Astrocyte (in vitro differentiated cells and primary cell): ENCODE measurements around the gene SLITRK1.

Experiments
- EZH2 ChIP-seq: IDR thresholded peaks from 2 replicates; pipeline ENCODE4 v1.6.1; 2012; ENCODE audit warnings: mild to moderate bottlenecking, low read length, inconsistent platforms; ENCODE audit not compliant: insufficient read depth
- TF ChIP-seq, protein P1 (sequence below): IDR thresholded peaks from 2 replicates; pipeline ENCODE4 v1.5.1; 2011; ENCODE audit warnings: low read depth, mild to moderate bottlenecking, inconsistent platforms, low read length, moderate library complexity; ENCODE audit not compliant: insufficient read depth

GRCh38 chr13:83829810-83830209 lies 52.5 kb downstream of the SLITRK1 start:
- TF ChIP-seq, protein P1, sequence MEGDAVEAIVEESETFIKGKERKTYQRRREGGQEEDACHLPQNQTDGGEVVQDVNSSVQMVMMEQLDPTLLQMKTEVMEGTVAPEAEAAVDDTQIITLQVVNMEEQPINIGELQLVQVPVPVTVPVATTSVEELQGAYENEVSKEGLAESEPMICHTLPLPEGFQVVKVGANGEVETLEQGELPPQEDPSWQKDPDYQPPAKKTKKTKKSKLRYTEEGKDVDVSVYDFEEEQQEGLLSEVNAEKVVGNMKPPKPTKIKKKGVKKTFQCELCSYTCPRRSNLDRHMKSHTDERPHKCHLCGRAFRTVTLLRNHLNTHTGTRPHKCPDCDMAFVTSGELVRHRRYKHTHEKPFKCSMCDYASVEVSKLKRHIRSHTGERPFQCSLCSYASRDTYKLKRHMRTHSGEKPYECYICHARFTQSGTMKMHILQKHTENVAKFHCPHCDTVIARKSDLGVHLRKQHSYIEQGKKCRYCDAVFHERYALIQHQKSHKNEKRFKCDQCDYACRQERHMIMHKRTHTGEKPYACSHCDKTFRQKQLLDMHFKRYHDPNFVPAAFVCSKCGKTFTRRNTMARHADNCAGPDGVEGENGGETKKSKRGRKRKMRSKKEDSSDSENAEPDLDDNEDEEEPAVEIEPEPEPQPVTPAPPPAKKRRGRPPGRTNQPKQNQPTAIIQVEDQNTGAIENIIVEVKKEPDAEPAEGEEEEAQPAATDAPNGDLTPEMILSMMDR = no peak
- TF ChIP-seq EZH2 = no peak
